GM18511 (cell line): ENCODE data around the gene EPB41L4B.
A peak's percentile ranks its signal among the peaks of the same experiment; 100 is the strongest.
"Not testable (repeated sequence)": the region's sequence is repeated elsewhere in the genome, so short reads cannot be mapped to it uniquely, and the experiment has no call there.

Source experiments
- ATAC-seq: cut with Tn5 transposase; IDR thresholded peaks from one replicate; pipeline ENCODE4 v1.9.1; 2021; ENCODE audit warnings: mild to moderate bottlenecking, moderate library complexity; ENCODE audit not compliant: unreplicated experiment

The EPB41L4B gene

DNA sequence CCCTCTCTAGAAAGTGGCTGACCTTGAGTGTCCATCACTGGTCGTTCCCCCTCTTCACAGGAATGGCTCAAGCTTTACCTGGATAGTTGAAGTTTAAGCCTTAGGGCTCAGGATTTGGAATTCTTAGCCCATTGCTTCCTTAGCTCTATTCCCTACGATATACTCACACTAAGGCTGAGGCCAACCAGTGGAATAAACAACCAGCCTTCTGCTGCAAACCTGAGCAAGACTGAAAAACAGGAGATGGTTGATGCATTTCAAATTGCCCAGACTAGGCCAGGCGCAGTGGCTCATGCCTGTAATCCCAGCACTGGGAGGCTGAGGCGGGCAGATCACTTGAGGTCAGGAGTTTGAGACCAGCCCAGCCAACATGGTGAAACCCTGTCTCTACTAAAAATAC is 194.2 kb downstream of the EPB41L4B start:
- not testable (repeated sequence) for ATAC-seq

DNA sequence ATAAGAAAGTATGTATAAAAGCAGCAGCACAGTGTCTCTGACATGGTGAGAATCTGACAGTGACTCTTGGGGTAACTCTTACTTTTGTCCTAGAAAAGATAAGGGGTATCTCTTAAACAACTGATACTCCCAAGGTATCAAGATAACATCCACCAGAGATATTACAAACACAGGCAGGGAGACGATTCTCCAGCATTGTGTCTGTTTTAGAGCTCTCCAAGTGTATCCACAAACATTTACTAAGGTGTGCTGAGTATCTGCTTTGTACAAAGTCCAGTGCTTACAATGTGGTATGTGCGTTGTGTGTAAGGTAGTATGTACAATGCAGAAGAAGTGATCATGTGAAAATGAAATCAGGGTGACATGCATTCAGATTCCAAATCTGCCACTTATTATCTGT is 196.7 kb downstream of the EPB41L4B start:
- no peak for ATAC-seq

DNA sequence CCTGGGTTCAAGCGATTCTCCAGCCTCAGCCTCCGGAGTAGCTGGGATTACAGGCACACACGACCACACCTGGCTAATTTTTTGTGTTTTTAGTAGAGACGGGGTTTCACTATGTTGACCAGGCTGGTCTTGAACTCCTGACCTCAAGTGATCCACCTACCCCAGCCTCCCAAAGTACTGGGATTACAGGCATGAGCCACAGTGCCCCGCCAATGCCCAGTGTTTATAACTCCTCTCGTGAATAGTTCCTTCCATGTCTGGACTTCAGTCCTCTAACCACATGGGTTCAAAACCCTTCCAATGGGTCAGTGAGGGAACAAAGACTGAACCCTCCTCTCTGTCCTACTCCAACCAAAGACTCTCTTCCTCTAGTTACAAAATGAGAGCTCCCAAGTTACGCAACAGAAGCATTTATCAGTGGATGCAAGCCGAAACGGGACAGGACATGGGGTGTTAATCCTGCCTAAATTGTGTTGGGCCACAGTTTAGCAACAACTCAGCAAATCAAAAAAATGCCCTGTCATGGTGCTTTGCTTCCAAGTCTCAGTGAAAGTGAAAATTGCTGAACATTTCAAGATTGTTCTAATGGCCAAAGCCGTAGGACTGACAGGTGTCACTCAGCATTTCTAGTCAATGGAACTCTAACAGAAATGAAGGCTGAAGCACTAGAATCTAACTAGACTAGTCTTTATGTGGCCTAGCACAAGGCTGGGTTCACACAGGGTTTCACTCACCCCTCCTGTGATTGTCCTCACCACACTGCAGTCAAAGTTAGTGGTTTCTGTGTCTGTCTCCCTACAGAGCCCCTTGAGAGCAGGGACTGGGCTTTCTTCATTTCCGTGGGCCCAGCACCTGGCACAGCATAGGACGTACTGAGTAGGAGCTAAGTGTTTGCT is 197.9 kb downstream of the EPB41L4B start:
- ATAC-seq, result peak; percentile 19
